GM18861 (cell line): ENCODE data around the gene NPHP4.
"Not testable (repeated sequence)": the region's sequence is repeated elsewhere in the genome, so short reads cannot be mapped to it uniquely, and the experiment has no call there.

Source experiments
- ATAC-seq: cut with Tn5 transposase; IDR thresholded peaks from one replicate; pipeline ENCODE4 v1.9.1; 2021; ENCODE audit not compliant: unreplicated experiment

The NPHP4 gene

DNA sequence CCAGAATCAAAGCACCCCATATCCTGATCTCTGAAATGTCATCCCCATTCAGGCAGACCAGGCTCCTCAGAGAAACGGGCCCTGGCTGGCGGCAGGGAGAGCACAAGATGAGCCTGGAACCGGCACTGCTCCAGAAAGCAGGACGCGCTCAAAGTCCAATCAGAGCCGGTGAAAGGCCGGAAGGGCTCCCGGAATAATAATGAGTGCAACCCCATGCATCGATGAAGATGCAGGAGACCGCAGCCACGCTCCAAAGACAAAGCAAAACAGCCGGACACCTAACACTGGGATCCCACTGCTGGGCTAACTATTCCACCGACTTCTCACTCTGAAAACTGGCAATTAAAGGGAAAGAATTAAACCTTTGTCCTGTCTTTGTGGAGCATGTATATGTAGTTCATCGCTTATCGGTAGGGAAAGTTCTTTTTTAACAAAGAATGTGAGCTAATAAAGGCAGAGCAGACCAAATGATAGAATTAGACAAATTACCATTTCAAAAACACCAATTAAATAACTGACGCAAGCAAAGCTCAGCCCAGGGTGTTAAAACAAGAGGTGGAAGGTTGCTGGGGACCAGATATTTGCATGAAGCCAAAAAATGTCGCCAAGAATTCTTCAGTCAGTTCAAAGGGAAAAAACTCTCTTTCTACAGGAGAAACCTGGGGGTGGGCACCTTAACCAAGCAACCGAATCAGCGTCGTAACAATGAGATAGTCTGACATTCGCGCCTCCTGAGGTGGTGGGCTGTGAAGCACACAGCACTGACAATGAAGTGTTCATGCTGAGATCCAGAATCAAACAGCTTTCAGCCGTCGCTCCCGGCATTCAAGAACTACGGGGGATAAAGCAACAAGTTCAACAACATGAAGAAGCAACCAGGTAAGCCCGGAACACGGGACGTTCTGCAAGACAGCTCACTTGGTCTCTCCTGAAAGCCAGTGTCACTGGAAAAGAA, 95.2 kb downstream of the NPHP4 start:
- ATAC-seq: no peak

DNA sequence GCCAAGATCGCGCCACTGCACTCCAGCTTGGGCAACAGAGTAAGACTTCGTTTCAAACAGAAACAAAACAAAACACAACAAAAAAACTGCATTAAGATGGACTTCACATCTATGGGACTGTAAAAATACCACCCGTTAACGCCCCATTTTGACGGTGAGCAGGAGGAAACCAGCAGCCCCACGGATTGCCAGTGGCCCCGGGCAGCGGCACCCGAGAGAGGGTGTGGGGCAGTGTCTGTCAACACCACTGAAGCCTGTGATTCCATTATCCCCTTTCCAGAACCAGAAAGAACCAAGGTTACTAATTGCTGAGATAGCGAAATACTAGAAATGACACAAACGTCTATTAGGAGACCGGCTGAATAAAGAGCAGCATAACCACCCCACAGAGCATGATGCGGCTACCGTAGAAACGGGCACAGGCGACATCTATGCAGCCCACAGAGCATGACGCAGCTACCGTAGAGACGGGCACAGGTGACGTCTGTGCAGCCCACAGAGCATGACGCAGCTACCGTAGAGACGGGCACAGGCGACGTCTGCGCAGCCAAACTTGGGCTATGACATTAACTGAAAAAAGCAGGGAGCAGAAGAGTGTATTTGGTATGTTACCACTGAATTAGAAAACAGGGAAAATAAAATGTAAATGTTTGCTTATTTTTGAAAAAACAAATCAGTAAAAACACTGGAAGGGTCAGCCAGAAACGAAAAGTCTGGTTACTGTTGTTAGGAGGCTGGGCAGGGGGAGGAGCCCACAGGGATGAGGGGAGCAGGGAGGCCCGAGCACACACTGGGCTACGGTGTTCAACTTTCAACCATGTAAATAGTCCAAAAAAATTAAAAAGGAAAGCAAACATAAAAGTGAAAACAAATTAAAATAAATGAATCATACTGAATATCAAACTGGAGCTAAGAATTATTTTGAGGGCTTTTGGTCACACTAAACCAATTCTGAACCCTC, 96.5 kb downstream of the NPHP4 start:
- no peak for ATAC-seq

DNA sequence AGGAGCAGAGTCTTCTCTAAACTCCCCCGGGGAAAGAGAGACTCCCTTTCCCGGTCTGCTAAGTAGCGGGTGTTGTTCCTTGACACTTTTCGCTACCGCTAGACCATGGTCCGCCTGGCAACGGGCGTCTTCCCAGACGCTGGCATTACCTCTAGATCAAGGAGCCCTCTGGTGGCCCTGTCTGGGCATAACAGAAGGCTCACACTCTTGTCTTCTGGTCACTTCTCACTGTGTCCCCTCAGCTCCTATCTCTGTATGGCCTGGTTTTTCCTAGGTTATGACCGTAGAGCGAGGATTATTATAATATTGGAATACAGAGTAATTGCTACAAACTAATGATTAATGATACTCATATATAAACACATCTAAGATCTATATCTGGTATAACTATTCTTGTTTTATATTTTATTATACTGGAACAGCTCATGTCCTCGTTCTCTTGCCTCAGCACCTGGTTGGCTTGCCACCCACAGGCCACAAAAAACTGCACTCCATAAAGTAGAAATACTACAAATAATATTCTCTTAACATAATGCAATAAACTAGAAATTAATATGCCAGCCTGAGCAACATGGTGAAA, 98.4 kb downstream of the NPHP4 start:
- ATAC-seq: not testable (repeated sequence)

GRCh38 chr1:5892329-5892728, 99.9 kb downstream of the NPHP4 start:
- no peak for ATAC-seq

- ATAC-seq: no peak
These were observed 100.5 kb downstream of the NPHP4 start for GRCh38 chr1:5891736-5892135.

GRCh38 chr1:5891137-5891536, 101.1 kb downstream of the NPHP4 start:
- ATAC-seq: no peak

GRCh38 chr1:5890346-5891106, 101.7 kb downstream of the NPHP4 start:
- ATAC-seq: no peak

- ATAC-seq: no peak
These were observed 102.3 kb downstream of the NPHP4 start for GRCh38 chr1:5889901-5890300.

DNA sequence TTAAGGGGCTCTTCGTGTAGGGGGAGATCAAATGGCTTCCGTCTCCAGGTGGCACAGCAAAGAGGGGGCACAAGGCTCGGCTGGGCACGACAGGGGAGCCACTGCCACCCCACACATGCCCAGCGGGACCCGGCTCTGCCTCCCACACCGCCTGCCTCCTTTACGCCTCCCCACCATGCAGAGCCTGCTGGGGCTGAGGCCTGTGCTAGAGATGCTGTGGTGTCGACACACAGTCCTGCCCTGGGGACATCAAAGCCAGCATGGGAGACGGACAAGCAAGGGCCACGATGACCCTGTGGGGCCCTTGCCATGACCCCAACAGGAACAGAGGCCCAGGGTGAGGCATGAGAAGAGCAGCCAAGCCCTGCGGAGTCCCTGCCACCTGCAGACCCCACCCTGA, 102.8 kb downstream of the NPHP4 start:
- no peak for ATAC-seq

DNA sequence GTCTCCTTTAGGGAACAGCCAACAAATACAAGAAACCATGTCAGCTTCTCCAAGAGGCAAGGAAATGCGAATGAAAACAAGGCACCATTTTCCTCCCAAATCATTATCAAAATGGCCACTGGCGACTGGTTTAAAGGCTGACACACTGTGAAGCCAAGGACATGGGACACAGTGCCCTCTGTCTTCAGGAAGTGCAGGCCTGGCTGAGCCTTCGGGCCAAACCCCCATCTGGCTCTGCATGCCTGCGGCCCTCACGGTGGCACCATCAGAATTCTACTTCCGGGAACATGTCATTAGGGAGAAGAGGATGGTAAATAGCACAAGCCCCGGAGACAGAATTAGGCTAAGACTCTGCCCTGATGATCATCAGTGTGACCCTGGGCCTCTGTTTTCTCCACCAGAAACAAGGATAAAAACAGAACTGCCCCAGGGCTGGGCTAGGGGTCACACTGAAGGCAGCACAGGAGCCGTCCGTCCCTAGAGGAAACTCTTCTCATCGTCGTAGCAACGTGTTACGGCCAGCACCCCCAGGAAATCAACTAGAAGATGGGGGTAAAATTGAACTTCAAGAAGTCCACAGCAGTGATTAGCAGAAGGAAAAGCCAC, 103.5 kb downstream of the NPHP4 start:
- no peak for ATAC-seq

DNA sequence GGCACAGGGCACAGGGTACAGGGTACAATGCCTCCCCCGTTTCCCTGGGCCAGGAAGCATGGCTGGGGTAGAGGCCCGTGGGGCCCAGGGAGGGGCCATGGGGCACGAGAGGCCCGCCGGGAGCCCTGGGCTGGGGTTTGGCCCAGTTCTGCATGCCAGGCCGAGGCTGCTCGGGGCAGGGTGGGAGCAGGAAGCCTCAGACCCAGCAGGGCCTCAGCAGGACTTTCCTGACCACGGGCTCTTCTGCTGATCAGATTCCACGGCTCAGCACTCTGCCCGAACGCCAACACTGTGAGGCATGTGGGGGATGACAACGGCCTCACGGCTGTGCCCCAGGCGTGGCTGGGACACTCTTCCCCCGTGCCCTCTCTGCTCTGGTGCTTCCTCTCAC, 104.3 kb downstream of the NPHP4 start:
- ATAC-seq: no peak

- ATAC-seq: no peak
These were observed 104.8 kb downstream of the NPHP4 start for GRCh38 chr1:5887349-5887970.

GRCh38 chr1:5886541-5887348, 105.5 kb downstream of the NPHP4 start:
- ATAC-seq: no peak

- ATAC-seq: no peak
These were observed 106.1 kb downstream of the NPHP4 start for GRCh38 chr1:5886140-5886483.

DNA sequence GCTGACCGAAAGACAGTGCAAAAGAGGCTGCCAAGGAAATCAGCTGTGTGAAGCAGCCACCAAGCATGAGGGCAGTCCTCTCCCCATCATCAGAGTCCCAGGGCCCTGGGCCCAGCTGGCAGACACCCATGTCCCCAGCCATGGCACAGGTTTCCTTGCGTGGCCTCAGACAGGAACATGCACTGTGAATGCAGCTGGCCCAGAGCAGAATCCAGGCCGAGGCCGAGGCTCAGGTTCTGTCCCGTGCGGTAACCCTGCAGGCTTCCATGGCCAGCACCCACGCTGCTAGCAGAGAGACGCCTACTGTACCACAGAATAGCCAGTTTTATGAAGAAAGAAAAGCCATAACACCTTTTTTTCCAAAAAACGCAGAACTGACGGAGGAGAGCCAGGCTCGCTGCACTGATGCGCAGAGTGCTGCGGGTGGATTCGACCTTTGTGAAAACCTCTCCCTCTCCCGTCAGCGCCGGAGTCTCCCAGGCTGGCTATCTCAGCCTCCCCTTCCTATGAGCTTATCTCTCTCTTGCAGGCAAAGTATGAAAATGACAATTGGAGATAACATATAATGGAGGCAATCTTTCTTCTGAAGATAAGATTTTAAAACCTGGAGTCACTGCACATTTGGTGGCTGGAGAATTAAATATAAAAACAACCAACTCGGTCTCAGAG, 106.6 kb downstream of the NPHP4 start:
- ATAC-seq: no peak

GRCh38 chr1:5884110-5884509, 108.1 kb downstream of the NPHP4 start:
- ATAC-seq: no peak

GRCh38 chr1:5883129-5884048, 108.8 kb downstream of the NPHP4 start:
- ATAC-seq: no peak
